GM18861 (cell line): ENCODE measurements around the gene DNAJC6.
"Not testable (repeated sequence)": the region's sequence is repeated elsewhere in the genome, so short reads cannot be mapped to it uniquely, and the experiment has no call there.

ENCODE experiments used
- ATAC-seq: cut with Tn5 transposase; IDR thresholded peaks from one replicate; pipeline ENCODE4 v1.9.1; 2021; ENCODE audit not compliant: unreplicated experiment

The DNAJC6 gene

GRCh38 chr1:65425006-65425405 is 115.7 kb downstream of the DNAJC6 start:
- ATAC-seq: no peak

GRCh38 chr1:65425697-65426096 is 116.4 kb downstream of the DNAJC6 start:
- no peak for ATAC-seq

- no peak for ATAC-seq
Observed at GRCh38 chr1:65429078-65429477, 119.7 kb downstream of the DNAJC6 start.

- ATAC-seq: no peak
Observed at GRCh38 chr1:65429806-65430205, 120.5 kb downstream of the DNAJC6 start.

- peak; percentile 48 for ATAC-seq
Observed at GRCh38 chr1:65431111-65431705, 121.9 kb downstream of the DNAJC6 start.

- ATAC-seq: no peak
Observed at GRCh38 chr1:65432918-65433317, 123.6 kb downstream of the DNAJC6 start.

GRCh38 chr1:65434255-65434654 is 124.9 kb downstream of the DNAJC6 start:
- no peak for ATAC-seq

GRCh38 chr1:65434760-65435159 is 125.4 kb downstream of the DNAJC6 start:
- no peak for ATAC-seq

GRCh38 chr1:65435987-65436386 is 126.6 kb downstream of the DNAJC6 start:
- no peak for ATAC-seq

GRCh38 chr1:65437616-65438015 is 128.3 kb downstream of the DNAJC6 start:
- ATAC-seq: no peak

GRCh38 chr1:65440322-65440900 is 131.1 kb downstream of the DNAJC6 start:
- ATAC-seq: no peak

GRCh38 chr1:65440915-65441314 is 131.6 kb downstream of the DNAJC6 start:
- ATAC-seq: no peak

- no peak for ATAC-seq
Observed at GRCh38 chr1:65441464-65441863, 132.1 kb downstream of the DNAJC6 start.

GRCh38 chr1:65442442-65442841 is 133.1 kb downstream of the DNAJC6 start:
- ATAC-seq: no peak

- no peak for ATAC-seq
Observed at GRCh38 chr1:65443647-65444046, 134.3 kb downstream of the DNAJC6 start.

- ATAC-seq: no peak
Observed at GRCh38 chr1:65444128-65444640, 134.8 kb downstream of the DNAJC6 start.

- no peak for ATAC-seq
Observed at GRCh38 chr1:65445837-65446236, 136.5 kb downstream of the DNAJC6 start.

GRCh38 chr1:65449214-65449823 is 140.0 kb downstream of the DNAJC6 start:
- ATAC-seq: no peak

- ATAC-seq: not testable (repeated sequence)
Observed at GRCh38 chr1:65455678-65456077, 146.3 kb downstream of the DNAJC6 start.

GRCh38 chr1:65456481-65456880 is 147.1 kb downstream of the DNAJC6 start:
- ATAC-seq: no peak

- ATAC-seq: no peak
Observed at GRCh38 chr1:65457868-65458267, 148.5 kb downstream of the DNAJC6 start.

GRCh38 chr1:65458730-65459396 is 149.5 kb downstream of the DNAJC6 start:
- ATAC-seq: peak; percentile 14
